H54 (cell line): ENCODE data around the gene KERA.
"Not testable (repeated sequence)": the region's sequence is repeated elsewhere in the genome, so short reads cannot be mapped to it uniquely, and the experiment has no call there.

ENCODE experiments used
- DNase-seq: peaks from one replicate; pipeline ENCODE4 v3.0.0; 2011; ENCODE audit warnings: low spot score, mixed read lengths; ENCODE audit not compliant: insufficient read length
- FAIRE-seq: peaks from 3 replicates; lab custom pipeline; 2011; peaks lifted over from hg19 to GRCh38; lab: Jason Lieb, UNC
- POLR2A ChIP-seq: IDR thresholded peaks from 2 replicates; pipeline ENCODE4 v1.6.1; 2011; ENCODE audit warnings: low read depth, mild to moderate bottlenecking, low read length

Gene KERA

DNA sequence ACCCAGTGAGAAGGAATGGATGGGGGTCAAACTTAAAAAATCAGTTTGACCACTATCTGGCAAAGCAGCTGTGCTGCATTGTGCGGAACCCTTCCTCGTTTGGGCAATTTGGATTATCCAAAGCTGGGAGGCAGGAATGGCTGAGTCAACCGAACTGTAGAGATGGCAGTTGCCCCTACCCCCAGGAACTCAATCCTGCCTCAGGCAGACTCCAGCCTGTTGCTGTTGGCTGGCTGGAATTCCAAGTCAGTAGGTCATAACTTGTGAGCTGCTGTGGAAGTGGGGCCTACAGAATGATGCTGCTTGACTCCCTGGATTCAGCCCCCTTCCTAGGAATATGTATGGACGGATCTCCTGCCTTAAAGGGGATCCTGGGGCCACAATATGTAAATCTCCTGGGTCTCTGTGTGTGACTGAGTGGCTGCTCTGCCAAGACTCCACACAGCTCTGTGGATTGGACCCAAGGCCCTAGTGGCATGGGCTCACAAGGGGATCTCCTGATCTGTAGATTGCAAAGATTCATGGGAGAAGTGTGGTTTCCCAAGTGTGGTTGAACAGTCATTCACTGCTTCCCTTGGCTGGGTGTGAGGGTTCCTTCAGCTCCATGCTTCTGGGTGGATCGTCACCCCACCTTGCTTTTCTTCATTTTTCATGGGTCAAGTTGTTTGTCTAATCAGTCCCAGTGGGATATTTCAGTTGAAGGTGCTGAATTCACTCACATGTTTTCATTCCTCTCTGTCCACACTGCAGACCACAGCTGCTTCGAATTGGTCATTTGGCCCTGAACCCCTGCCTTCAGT is 34.3 kb upstream of the KERA start:
- DNase-seq (no peak), FAIRE-seq (no peak)
- TF ChIP-seq POLR2A = no peak

DNA sequence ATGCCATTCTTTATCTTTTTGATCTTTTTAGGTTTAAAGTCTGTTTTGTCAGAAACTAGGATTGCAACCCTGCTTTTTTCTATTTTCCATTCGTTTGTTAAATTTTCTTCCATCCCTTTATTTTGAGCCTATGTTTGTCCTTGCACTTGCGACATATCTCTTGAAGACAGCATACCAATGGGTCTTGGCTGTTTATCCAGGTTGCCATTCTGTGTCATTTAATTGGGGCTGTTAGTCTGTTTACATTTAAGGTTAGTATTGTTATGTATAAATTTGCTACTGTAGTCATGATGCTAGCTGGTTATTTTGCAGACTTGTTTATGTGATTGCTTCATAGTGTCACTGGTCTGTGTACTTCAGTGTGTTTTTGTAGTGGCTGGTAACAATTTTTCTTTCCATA is 32.1 kb upstream of the KERA start:
- not testable (repeated sequence) for DNase-seq, FAIRE-seq

DNA sequence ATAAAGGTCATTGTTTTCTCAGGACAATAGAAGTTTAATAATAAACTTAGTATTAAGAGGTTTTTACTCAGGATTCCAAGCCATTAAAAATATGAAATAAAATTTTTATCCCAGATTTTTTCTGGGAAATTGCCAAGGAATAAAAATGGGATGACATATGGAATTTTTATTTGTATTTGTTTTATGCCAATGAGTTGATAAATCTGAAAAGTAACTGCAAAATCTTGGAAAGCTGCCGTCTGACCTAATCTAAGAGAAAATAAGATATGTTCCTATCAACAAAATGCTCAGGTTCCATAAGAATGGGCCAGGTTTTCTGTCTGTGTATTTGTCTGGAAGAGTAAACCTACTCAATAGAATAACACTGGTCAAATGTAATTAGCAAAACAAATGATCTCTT is 22.2 kb upstream of the KERA start:
- no peak for DNase-seq
- FAIRE-seq = no peak
- TF ChIP-seq POLR2A = no peak

DNA sequence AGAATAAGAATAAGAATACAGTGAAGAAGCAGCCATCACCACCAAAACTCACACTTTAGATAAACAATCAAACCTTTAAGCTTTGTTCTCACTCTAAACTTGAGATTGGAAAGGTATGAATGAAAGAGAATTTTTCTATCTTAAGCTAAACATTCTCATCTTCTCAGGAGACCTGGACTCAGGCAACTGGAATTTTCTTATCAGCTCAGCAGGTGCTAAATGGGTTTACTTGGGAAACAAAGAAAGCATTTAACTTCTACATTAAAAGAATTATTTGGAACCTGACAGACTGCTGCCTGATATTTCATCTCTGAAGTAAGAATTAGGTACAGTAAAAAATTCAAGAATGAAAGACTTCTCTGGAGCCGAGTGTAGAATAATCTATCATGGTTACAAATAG is 20.7 kb upstream of the KERA start:
- no peak for FAIRE-seq
- DNase-seq = no peak
- no peak for TF ChIP-seq POLR2A

DNA sequence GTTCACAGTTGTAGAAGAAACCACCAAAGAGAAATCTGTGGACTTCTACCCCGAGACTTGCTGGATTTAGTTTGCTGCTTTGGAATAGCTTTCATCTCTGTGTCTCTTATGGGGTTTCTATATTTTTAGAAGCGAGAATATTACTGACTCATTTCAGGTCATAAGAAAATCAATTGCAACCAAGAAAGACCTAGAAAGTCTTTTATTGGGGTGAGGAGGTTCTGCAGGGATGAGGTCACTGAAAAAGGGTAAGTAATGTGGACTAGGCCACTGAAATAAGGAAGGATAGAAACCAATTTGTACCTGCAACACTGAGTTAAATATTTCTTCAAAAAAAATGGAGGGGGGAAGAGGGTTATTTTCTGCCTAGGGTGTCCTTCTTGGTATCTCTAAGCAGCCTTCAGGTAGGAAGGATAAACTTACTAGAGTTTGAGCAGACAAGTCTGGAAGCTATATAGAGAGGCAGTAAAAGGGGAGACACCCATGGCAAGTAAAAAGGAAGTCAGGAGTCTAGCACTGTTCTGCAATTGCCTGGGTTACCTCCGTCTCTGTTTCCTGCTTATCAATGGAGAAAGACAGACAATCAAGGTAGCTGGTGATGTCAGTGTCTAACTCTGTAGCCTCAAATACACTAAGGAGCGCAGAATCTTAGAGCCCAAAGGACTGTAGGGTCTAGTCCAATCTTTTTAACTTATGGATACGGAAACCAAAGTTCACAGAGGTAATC is 19.6 kb upstream of the KERA start:
- no peak for TF ChIP-seq POLR2A
- no peak for FAIRE-seq
- DNase-seq = no peak

DNA sequence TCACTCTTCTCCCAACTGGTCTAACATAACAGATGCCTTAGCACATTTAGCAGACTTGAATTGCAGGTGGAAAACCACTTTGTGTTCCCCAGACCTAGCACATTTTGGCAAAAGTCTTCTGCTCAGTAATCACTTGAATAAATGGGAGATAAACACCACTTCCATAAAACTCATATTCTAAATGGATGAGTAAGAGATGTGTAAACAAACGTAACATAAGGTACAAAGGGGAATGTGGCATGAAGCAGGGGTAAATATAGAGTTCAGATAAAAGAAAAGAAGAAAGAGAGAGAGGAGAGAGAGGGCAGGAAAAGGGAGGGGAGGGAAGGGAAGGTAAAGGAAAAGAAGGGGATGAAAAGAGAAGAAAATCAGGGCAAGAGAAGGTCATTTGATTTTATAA is 17.0 kb upstream of the KERA start:
- FAIRE-seq = no peak
- TF ChIP-seq POLR2A = no peak

DNA sequence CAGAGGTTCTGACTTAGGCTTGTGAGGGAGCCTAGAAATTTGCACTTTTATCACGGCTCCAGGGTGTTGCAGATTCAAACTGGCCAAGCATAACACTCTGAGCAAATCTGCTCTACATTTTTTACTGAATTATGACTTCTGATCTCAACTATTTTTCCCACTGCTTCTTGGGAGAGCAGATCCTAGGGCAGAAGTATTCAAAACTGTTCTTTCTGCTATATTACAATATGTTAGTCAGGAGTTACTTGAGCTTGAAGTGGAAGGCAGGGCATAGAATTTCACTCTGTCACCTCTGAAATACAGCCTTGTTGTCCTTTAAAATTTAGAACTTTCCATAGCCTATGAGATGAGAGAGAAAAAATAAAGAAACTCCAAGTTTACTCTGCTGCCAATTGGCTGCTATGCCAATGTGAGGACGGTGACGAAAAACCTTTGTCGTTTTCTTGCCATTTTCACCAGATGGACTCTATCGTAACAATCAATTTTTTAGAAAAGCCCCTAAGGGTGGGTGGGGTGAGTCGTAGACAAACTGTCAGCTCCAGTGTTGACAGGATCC is 16.4 kb upstream of the KERA start:
- DNase-seq (no peak), FAIRE-seq (no peak)
- TF ChIP-seq POLR2A = no peak

More for the DNA sequence above, 17.0 kb upstream of the KERA start:
- DNase-seq = no peak

DNA sequence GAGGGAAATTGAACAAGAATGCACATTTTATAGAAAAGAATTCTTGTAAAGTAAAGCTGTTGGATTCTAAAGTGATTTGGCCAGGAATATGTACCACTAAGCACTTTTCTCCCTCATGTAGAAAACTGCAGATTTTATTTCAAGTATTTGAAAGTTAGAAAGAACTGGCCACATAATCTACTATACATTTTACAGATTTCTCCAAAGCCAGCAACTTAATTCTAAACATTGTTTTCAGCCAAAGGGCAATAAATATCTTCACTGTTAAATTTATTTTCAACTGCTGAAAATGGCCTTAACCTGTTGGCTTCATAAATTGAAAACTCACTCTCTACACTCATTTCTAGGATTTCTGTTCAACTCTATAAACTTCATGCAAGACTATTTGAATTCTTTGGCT is 15.6 kb upstream of the KERA start:
- DNase-seq = no peak
- TF ChIP-seq POLR2A = no peak
- FAIRE-seq = no peak

DNA sequence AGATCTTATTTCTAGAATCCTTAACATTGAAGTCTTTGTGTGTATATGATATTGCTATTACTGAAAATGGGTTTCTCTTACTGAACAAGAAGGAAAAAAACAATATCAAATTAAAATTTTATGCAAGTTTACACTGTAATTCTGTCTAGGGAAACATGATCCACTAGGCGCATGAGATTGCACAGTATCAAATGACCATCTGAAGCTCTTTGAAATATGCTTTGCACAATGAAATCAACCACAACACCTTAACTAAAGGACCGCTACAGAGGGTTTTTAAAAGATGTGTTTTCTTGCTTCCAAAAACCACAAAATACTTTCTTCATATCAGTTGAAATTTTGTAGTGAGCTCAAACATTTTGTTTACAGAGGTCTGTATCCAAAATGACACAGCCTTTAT is 15.1 kb upstream of the KERA start:
- TF ChIP-seq POLR2A = no peak
- no peak for FAIRE-seq
- no peak for DNase-seq

DNA sequence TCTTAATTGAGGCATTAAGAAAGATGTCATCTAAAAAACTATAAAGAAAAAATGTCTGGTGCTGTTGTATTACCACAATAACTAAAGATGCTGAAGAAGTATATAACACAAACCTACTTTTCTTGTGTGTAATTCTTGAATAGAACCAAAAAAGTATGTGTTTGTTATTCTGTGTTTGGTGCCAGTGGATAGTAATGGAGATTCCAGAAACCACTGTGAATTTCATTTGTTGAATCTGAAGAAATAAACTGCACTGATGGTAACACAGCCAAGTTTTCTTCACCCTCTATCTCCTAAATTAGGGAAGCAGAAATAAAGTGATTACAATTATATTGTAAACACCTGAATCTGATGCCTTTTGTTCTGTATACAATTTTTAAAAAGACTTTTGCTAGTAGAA is 13.1 kb upstream of the KERA start:
- TF ChIP-seq POLR2A = no peak
- DNase-seq (no peak), FAIRE-seq (no peak)

DNA sequence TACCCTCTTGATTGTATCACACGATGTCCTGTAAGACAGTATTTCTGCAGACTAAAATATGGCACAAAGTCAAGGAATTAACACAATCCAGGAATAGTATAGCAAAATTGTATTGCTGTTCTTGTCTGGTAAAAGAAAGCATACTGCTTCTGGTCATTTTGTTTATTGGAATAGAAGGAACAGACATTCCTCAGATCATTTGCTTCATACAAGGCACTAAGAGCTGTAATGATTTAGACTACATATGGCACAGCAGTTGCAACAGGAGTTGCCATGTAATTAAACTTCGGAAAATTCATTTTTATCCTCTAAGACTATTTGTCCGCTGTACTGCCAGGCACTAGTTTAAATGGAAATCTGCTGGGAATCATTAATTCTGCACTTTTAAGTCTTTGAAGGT is 7.6 kb upstream of the KERA start:
- no peak for TF ChIP-seq POLR2A
- no peak for FAIRE-seq
- no peak for DNase-seq

DNA sequence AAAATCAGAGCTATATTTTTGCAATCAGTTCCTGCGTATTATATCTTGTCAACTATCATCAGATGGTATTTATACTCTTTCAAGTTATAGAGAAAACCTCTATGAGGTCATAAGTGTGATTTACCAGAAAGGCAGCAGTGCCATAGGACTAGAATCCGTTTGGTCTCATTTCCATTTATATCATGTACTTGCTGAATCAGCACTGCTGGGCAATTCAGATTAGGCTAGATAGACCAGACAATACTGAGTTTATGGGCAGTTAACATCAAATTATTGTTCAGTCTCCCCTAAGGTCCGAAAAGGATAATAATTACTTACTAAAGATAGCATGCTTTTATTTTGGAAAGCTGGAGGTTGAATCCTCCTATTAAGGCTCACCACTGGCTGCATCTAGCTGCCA is 6.8 kb upstream of the KERA start:
- TF ChIP-seq POLR2A = no peak
- DNase-seq = no peak
- FAIRE-seq = no peak

DNA sequence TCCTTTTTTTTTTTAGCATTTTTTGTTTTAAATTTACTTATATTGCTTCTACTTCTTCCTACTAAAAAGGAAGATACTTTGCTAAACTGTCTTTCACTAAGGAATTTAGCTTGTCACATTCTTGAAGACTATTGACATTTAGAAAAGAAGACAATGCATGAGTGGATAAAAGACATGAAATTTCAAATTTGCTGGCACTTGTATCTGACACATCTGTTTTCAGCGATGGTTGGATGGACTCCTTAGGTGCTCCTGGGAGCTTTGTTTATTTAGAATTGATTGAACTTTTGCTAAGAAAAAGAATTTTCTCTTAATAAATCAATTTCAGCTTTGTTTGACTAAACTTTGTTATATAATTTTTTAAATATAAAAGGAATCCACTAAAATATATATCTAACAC is 3.3 kb upstream of the KERA start:
- no peak for TF ChIP-seq POLR2A
- DNase-seq (no peak), FAIRE-seq (no peak)

DNA sequence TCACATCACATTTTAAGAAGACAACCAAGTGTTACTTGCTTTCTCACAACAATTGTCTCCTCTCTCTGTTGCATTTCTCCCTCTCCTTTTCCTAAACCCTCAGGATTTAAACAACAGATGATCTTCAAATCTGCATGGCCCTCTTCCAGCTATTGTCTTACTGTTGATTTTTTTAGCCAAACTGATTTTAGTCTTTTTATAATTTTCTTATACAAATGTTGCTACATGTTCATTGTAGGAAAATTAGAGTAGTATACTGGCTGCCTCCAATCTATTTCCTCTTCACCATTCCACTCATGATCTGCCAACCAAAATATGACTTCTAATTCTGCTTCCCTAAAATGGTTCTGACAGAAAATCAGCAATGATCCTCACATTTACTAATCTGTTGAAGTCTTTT is 1.4 kb upstream of the KERA start:
- DNase-seq = no peak
- no peak for TF ChIP-seq POLR2A
- no peak for FAIRE-seq
